Measurements from ENCODE around the gene TRIP13. TPM values are rescaled to one million over a fixed set of nuclear protein-coding genes. Genes with fewer than 3 reads are reported as not detected.

Gene TRIP13
- total RNA-seq, 1 experiment from 2014 or later, result 67.2 TPM

DNA sequence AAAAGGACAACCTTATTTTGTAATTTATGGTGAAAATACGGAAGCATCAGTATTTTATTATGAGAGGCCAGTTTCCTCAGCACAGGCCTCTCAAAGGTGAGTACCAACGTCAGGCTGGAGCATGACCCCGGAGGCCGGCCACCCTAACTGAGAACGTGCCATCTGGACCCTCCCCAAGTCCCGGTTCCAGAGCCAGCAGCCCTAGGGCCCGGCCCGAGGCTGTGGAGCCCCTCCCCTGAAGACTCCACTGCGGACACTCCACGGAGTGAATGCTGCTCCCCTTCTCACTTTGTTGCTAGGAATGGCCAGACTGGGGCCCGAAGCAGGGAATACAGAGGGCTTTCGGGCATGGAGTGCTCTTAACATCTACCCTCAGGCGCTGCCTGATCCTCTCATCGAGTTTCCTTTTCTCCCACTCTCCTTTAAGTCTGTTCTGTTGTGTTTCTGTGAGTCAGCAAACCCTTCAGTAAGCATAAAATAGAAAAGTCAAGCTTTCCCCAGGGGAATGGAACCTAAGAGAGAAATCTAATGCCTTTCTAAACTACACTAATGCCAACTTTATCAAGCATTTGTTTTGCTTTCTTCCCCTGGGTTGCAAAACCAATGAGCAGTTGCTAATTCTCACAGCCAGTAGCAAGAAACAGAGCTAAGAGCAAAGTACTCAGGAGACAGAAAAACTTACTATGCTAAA, 4.6 kb upstream of the TRIP13 start:
- no peak for DNase-seq (ENCODE audit: low spot score)
- in situ Hi-C loops (cut with HindIII; ENCODE audit: low sequenced_read_pairs), result no loop called here

DNA sequence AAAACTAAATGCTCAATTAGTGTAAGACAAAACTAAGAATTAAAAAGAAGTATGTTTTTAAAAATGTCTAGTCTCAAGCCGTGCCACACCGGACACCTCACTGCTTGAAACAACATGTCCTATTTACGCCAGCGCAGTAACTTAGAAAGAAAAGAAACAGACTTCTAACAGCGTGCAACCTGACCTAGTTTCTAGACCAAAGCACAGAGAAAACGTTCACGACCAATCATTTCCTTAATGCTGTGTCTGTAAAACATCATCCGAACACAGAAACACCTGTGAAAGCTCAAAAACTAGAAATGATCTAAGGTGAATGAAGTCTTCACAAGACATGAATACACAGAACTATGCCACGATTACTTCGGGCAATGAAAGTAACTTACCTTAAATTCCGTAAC, 4.0 kb upstream of the TRIP13 start:
- in situ Hi-C loops (cut with HindIII; ENCODE audit: low sequenced_read_pairs), result no loop called here

GRCh38 chr5:889075-889710, 3.5 kb upstream of the TRIP13 start:
- in situ Hi-C loops (cut with HindIII; ENCODE audit: low sequenced_read_pairs), result no loop called here
- no peak for DNase-seq (ENCODE audit: low spot score)

More for the DNA sequence above, 4.0 kb upstream of the TRIP13 start:
- peak; percentile 28 for DNase-seq (ENCODE audit: low spot score)

GRCh38 chr5:891117-891836, 1.4 kb upstream of the TRIP13 start:
- DNase-seq (ENCODE audit: low spot score), result peak; percentile 46
- in situ Hi-C loops (cut with HindIII; ENCODE audit: low sequenced_read_pairs), result no loop called here

DNA sequence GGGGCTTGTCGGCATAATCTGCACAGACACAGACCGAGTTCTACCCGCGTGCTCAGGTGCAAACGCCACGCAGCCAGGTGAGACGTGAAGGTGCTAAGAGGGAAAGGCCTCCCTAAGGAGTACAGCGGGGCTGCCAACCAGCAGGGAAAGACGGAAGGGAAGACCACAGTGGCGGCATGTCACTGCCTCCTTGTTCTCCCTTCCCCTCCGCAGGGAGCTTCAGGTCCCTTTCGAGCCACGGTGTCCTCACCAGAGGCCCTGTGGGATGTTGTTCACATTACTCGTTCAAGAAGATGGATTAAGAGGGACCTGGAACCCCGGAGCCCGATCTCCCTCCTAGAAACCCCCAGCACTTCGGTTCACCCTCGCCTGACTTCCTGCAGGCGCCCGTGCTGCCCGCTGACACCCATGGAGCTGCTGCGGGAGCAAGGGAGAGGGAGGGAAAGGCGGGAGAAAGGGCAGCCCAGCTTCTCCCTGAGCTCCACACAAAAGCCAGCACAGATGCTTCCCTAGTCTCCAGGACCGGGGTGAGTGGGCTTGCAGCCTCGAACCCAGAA, 769 bp upstream of the TRIP13 start:
- in situ Hi-C loops (cut with HindIII; ENCODE audit: low sequenced_read_pairs), result no loop called here
- DNase-seq (ENCODE audit: low spot score), result no peak

DNA sequence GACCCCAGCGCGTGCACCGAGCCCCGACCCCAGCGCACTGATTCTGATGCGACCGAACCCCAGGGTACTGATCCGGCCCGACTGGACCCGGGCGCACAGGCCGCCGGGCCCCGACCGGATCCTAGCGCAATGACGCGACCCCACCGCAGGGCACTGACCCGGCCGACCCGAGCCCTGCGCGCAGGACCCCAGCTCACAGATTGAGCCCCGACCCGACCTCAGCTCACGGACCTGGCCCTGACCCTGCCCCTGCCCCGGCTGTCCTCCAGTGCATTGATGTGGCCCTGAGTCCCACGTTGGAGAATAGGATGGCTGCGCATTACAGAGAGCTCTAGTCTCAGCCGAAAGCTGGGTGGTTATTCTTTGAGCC, 438 bp downstream of the TRIP13 start:
- no peak for DNase-seq (ENCODE audit: low spot score)
- in situ Hi-C loops (cut with HindIII; ENCODE audit: low sequenced_read_pairs), result no loop called here

DNA sequence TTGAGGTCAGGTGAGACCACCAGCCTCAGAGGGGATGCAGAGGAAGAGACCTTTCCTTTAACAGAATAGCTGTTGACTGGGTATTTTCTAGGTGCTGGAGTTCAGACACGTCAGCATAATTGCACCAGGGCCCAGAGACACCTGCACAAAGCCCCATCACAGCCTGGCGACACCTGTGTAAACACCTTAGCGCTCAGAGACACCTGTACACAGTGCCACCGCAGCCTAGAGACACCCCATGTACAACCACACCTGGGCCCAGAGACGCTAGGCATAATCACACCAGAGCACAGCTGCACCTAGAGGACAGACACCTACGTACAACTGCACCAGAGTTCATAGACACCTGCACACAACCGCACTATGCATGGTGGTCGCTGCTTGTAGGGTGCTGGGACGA, 1.0 kb downstream of the TRIP13 start:
- in situ Hi-C loops (cut with HindIII; ENCODE audit: low sequenced_read_pairs), result no loop called here
- no peak for DNase-seq (ENCODE audit: low spot score)

DNA sequence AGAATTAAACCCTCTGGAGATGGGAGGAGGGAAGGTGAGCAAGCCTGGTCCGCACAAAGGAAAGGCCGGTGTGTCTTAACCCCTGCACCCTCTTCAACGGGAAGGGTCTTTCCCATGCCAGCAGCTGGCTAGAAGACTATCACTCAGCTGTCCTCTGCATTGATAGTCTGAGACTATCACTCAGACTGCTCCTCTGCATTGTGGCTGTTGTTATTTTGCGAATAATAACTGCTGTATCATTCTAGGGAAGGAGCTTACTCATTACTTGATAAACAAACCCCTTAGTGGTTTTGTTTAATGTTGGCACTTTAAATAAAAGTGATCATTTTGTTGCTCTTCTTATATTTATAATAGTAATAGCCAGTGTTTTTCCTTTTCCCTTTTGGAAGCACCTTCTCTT, 8.1 kb downstream of the TRIP13 start:
- DNase-seq (ENCODE audit: low spot score), result no peak
- in situ Hi-C loops (cut with HindIII; ENCODE audit: low sequenced_read_pairs), result loop anchor here (25.0 kb wide), 1 partner anchor 238 kb away; no protein-coding TSS in a partner anchor

DNA sequence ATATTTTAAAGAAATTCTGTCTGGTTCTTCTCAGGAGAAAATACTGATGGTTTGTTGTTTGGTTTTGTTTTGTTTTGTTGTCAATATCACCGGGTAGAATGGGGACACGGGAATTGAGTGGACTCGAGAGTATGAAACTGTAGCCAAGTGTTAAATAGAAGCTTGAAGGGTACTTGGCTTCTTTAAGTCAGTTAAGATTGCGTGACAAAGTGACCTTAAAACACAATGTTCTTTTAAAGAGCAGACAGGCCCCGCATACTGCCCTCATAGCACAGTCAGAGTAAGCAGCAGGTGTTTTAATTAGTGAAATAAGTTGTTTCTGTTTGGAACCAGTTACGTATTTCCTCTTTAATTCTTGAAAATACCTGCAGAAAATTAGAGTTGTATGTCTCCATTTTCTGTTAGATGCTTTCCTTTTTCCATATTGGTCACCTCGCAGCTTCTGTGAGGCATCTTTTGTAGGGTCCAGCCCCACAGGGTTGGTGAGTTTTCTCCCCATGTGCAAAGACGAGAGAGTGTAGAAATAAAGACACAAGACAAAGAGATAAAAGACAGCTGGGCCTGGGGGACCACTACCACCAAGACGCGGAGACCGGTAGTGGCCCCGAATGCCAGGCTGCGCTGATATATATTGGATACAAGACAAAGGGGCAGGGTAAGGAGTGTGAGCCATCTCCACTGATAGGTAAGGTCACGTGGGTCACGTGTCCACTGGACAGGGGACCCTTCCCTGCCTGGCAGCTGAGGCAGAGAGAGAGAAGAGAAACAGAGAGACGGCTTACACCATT, 9.6 kb downstream of the TRIP13 start:
- DNase-seq (ENCODE audit: low spot score), result no peak
- in situ Hi-C loops (cut with HindIII; ENCODE audit: low sequenced_read_pairs), result loop anchor here (25.0 kb wide), 1 partner anchor 240 kb away; no protein-coding TSS in a partner anchor

DNA sequence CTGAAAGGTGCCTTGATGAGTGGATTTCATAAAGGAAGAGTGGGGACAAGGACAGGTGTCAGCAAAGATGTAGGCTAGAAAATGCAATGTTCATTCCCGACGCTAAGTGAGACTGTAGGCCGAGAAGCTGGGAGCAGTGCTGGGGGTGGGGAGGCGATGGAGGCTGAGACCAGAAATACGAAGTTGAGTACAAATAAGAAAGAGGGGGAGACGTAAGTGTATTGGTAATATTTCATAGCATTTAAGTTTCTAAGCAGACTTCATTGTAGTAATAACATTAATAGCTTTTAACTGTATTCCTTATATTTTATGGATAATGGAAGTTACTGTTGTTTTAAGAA, 11.0 kb downstream of the TRIP13 start:
- DNase-seq (ENCODE audit: low spot score), result no peak
- in situ Hi-C loops (cut with HindIII; ENCODE audit: low sequenced_read_pairs), result loop anchor here (25.0 kb wide), 1 partner anchor 241 kb away; no protein-coding TSS in a partner anchor

DNA sequence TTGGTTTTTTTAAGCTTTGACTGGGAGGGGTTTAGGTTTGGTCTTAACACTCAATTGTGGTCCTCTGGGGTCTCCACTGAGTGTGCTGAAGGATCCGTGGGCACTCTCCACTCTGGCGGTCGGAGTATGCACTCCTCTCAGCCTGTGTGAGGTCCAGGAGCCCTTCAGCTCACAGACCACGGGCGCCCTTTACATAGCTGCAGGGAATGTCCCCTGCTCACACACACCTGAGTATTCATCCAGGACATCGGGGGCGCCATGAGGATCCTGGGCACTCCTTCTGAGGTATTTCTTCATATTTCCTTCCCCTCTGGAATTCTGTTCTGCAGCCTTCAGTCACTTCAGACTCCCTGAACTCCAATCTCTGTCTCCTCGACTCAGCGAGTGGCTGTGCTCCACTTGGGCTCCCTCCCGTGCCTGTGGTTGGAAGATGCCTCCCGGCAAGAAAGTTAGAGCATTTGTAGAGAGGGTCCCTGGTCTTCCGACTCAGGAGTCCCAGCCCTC, 12.5 kb downstream of the TRIP13 start:
- no peak for DNase-seq (ENCODE audit: low spot score)
- in situ Hi-C loops (cut with HindIII; ENCODE audit: low sequenced_read_pairs), result loop anchor here (25.0 kb wide), 1 partner anchor 243 kb away; no protein-coding TSS in a partner anchor

DNA sequence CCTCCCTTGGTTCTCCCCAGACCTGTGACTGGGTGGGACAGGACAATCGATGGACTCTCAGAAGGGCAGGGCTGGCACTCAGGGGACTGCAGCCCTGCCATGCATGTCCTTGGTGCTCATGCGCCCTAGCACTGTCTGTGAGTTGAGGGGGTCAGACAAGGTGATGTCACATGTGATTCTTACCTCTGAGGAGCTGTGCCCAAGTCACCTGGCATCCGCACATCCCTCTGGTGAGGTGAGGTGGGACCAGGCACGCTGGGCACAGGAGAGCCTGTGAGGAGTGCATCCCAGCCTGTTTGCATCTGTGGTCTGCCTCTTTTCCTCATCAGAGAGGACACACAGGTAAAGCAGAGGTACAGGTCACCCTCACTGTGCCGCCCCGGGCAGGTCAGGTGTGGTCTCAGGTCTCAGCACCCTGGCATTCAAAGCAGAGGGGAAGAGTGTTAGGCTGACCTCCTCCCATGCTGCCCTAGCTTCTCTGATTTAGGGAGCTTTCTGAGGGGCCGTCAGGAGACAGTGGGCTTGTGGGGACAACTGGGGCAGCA, 14.8 kb downstream of the TRIP13 start:
- DNase-seq (ENCODE audit: low spot score), result no peak
- in situ Hi-C loops (cut with HindIII; ENCODE audit: low sequenced_read_pairs), result loop anchor here (25.0 kb wide), 1 partner anchor 245 kb away; no protein-coding TSS in a partner anchor

DNA sequence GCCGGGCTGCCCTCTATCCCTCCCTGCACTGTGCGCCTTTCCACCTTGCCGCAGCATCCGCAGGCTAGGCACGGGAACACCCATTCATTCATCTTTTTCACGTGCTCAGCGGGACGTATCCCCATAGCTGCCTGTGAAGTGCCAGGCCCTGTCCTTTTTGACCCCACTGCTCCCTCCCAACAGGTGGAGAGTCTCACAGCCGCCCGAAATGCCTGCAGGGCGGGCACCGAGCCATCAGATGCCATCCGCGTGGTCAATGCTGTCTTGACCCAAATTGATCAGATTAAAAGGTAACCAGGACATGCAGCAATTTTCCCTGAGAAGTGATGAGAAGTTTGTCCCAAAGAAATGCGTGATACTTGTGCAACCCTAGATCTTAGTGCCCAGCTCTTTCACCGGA, 15.5 kb downstream of the TRIP13 start:
- in situ Hi-C loops (cut with HindIII; ENCODE audit: low sequenced_read_pairs), result loop anchor here (25.0 kb wide), 1 partner anchor 246 kb away; no protein-coding TSS in a partner anchor
- no peak for DNase-seq (ENCODE audit: low spot score)

GRCh38 chr5:909086-909485, 16.4 kb downstream of the TRIP13 start:
- DNase-seq (ENCODE audit: low spot score), result no peak
- in situ Hi-C loops (cut with HindIII; ENCODE audit: low sequenced_read_pairs), result loop anchor here (25.0 kb wide), 1 partner anchor 247 kb away; no protein-coding TSS in a partner anchor

DNA sequence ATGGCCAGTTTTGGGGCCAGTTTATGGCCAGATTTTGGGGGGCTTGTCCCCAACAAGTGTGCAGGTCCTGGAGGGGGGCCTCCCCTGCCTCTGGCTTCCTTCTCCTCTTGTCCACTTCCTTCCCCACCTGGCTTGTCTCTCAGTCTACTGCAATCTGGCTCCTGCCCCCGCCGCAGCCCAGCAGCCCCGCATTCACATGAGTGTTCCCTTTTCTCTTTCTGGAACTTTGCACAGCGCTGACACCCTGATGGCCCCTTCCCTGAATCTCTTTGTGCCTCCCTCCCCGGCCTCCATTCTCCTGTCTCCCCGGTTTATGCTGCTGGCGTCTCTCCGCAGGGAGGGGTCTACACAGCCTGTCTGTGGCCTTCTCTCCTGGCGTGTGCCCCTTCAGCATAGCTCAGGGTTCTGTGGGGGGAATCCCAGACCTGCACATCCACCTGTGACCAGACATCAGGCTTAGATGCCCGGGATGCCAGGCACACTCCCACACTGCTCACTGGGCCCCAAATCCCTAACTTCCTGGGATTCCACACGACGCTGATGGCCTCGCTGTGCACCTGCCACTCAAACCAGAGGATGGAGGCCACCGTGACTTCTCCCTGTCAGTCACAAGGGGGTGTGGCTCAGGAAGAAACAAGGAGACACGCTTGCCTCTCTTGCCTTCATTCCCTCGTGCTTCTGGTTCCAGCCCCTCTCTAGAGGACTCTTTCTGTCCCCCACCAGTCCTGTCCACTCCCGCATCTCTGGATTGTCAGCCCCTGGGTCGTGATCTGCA, 17.5 kb downstream of the TRIP13 start:
- DNase-seq (ENCODE audit: low spot score), result no peak
- in situ Hi-C loops (cut with HindIII; ENCODE audit: low sequenced_read_pairs), result loop anchor here (25.0 kb wide), 1 partner anchor 248 kb away; no protein-coding TSS in a partner anchor

GRCh38 chr5:910769-911160, 18.1 kb downstream of the TRIP13 start:
- in situ Hi-C loops (cut with HindIII; ENCODE audit: low sequenced_read_pairs), result loop anchor here (25.0 kb wide), 1 partner anchor 248 kb away; no protein-coding TSS in a partner anchor
- DNase-seq (ENCODE audit: low spot score), result no peak

GRCh38 chr5:911601-912000, 18.9 kb downstream of the TRIP13 start:
- in situ Hi-C loops (cut with HindIII; ENCODE audit: low sequenced_read_pairs), result loop anchor here (25.0 kb wide), 1 partner anchor 249 kb away; no protein-coding TSS in a partner anchor
- peak; percentile 49 for DNase-seq (ENCODE audit: low spot score)
